GM10266 (cell line): ENCODE measurements around the gene ZSWIM8.

Experiments
- DNase-seq: peaks from one replicate; pipeline ENCODE4 v3.0.0; 2012; ENCODE audit errors: extremely low spot score
- TF ChIP-seq, protein P1 (sequence below): IDR thresholded peaks from 2 replicates; pipeline ENCODE4 v1.5.1; 2012; ENCODE audit warnings: mild to moderate bottlenecking, low read depth; ENCODE audit not compliant: control insufficient read depth, insufficient read depth; ENCODE audit errors: missing control alignments

Gene ZSWIM8

GRCh38 chr10:73774637-73775036, 10.8 kb upstream of the ZSWIM8 start:
- TF ChIP-seq, protein P1, sequence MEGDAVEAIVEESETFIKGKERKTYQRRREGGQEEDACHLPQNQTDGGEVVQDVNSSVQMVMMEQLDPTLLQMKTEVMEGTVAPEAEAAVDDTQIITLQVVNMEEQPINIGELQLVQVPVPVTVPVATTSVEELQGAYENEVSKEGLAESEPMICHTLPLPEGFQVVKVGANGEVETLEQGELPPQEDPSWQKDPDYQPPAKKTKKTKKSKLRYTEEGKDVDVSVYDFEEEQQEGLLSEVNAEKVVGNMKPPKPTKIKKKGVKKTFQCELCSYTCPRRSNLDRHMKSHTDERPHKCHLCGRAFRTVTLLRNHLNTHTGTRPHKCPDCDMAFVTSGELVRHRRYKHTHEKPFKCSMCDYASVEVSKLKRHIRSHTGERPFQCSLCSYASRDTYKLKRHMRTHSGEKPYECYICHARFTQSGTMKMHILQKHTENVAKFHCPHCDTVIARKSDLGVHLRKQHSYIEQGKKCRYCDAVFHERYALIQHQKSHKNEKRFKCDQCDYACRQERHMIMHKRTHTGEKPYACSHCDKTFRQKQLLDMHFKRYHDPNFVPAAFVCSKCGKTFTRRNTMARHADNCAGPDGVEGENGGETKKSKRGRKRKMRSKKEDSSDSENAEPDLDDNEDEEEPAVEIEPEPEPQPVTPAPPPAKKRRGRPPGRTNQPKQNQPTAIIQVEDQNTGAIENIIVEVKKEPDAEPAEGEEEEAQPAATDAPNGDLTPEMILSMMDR = peak; percentile 31
- DNase-seq = peak; percentile 39

- DNase-seq = no peak
- TF ChIP-seq, protein P1 = no peak
These were observed 6.4 kb upstream of the ZSWIM8 start for GRCh38 chr10:73779018-73779417.

DNA sequence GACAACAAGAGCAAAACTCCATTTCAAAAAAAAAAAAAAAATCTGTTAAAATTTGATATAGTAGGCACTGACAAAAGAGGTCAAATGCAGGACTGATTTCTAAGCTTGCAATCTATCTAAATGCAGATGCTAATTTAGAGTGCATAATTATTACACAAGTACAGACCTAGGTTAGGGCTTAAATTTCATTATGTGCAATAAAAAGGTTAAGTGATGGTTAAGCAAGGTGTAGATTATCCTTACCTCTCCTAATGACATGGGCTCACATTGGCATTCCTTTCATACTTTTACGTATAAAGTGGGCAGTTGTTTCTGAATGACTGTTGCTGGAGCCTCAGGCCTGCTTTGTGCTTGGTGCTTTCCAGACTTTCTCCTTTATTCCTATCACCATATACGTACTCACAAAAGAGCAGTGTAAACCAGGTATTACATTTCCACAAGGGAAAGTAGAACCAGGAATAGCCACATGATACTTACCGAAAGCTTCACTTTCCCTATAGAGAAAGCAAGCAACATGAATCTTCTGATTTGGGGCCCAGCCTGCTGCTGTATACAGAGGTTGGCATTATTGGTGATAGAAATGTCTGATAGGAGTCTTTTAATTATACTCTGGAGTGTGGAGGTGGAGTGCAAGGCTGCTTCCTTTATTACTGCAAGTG, 5.7 kb upstream of the ZSWIM8 start:
- TF ChIP-seq, protein P1 = no peak
- no peak for DNase-seq

DNA sequence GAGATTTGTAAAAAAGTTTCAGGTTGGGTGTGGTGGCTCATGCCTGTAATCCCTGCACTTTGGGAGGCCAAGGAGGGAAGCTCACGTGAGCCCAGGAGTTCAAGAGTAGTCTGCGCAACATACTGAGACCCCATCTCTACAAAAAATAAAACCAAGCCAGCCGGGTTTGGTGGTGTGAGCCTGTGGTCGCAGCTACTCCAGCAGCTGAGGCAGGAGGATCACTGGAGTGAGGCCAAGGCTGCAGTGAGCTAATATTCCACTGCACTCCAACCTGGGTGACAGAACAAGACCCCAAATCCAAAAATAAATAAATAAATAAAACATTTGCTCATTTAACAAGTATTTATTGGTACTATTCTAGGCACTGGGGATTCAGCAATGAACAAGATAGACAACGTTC, 5.1 kb upstream of the ZSWIM8 start:
- DNase-seq = no peak
- TF ChIP-seq, protein P1 = no peak

GRCh38 chr10:73780966-73781365, 4.4 kb upstream of the ZSWIM8 start:
- no peak for DNase-seq

DNA sequence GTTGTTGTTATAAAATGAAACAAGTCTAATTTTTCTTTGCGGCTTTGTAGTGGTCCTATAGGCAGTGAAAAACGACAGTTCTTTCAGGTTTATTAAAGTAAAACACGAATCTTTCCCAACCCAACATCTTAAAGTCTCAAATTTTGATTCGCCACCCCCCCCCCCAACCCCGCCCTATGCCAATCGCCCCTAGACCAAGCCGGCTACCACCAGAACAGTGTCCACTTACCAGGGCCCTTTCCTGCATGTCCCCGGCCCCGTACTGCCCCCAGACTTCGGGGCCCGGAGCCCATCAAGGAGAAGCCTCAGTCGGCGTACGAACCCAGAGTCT, 3.9 kb upstream of the ZSWIM8 start:
- TF ChIP-seq, protein P1 = no peak
- DNase-seq = no peak

More at GRCh38 chr10:73780966-73781365, 4.4 kb upstream of the ZSWIM8 start:
- TF ChIP-seq, protein P1 = no peak

DNA sequence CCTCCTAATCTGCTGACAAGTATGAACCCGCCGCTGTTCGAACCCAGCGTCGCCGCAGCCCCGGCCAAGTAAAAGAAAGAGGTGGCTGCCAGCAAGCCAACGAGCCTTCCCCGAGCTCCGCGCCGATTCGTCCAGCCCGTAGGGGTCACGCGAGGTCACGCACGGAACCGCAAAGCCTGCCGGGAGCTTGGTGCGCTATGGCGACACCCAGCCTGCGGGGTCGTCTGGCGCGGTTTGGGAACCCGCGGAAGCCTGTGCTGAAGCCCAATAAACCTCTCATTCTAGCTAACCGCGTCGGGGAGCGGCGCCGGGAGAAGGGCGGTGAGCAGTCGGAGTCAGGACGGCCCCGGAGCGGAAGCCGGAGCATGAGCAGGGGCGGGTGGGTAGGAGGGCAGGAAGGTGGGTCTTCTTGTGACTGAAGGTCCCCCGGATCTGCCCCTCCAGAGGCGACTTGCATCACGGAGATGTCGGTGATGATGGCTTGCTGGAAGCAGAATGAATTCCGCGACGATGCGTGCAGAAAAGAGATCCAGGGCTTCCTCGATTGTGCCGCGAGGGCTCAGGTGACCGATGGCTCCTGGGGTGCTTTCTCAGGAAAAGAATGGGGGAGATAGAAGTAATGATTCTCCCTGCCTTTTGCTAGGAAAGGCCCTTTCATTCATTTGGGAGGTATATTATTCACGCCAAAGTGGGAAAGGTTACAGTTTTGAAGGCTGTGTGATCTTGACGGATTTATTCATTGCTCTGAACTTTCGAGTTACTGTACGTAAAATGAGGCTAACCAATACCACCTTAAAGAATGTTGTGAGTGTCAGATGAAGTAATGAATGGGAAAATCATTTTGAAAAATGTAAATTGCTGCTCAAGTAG, 3.3 kb upstream of the ZSWIM8 start, which contains the start of gene CHCHD1:
Gene CHCHD1, plus strand, starts transcription at position 170 of the 870 bp plus-strand sequence. Its CDS starts 28 bp downstream, at position 198.
- TF ChIP-seq, protein P1 = no peak
- peak; percentile 89 for DNase-seq
